Measurements from ENCODE around the gene SULF2. TPM values are rescaled to one million over a fixed set of nuclear protein-coding genes. Genes with fewer than 3 reads are reported as not detected.

Gene SULF2
- total and polyA plus RNA-seq, 2 of the 13 experiments (the other 11 are each of a cell fraction or from before 2014, with no cell fraction given) = 7.2 to 50.9 TPM

- TF ChIP-seq ZNF138 (CRISPR knock-in tag; IDR thresholded peaks at IDR 0.05; ENCODE audit: low read depth) (peak; percentile 68; the same call in 1 of the 2 replicates), ZNF484 (CRISPR knock-in tag; IDR thresholded peaks at IDR 0.05; ENCODE audit: borderline replicate concordance, low read depth) (no peak), ZNF430 (CRISPR knock-in tag; IDR thresholded peaks at IDR 0.05) (peak; percentile 88), FOXP1 (IDR thresholded peaks at IDR 0.05) (no peak), FOXP1 (CRISPR knock-in tag; IDR thresholded peaks at IDR 0.05) (peak; percentile 81; the same call in 1 of the 2 replicates), ZFP90 (CRISPR knock-in tag; IDR thresholded peaks at IDR 0.05; ENCODE audit: borderline replicate concordance) (no peak), ATF4 (CRISPR knock-in tag; IDR thresholded peaks at IDR 0.05) (0 out of 4 replicates have a peak, but pooled peaks of 1 of the 2 experiments have one; percentile 49), ZBTB7A (CRISPR knock-in tag; IDR thresholded peaks at IDR 0.05) (peak; percentile 74; the same call in 1 of the 2 replicates), RFXAP (CRISPR knock-in tag; IDR thresholded peaks at IDR 0.05; ENCODE audit: borderline replicate concordance) (peak; percentile 92; the same call in 1 of the 2 replicates), MIER2 (CRISPR knock-in tag; IDR thresholded peaks at IDR 0.05) (peak; percentile 78; the same call in 1 of the 2 replicates), ZBTB25 (CRISPR knock-in tag; IDR thresholded peaks at IDR 0.05) (peak; percentile 36; the same call in 1 of the 2 replicates), SNAPC5 (CRISPR knock-in tag; IDR thresholded peaks at IDR 0.05; ENCODE audit: borderline replicate concordance) (no peak), ZSCAN20 (CRISPR knock-in tag; IDR thresholded peaks at IDR 0.05; ENCODE audit: borderline replicate concordance) (no peak), ZNF263 (CRISPR knock-in tag; IDR thresholded peaks at IDR 0.05) (peak; percentile 74; the same call in 1 of the 2 replicates), ZBED4 (CRISPR knock-in tag; IDR thresholded peaks at IDR 0.05; ENCODE audit: borderline replicate concordance) (peak; percentile 86; the same call in 1 of the 2 replicates), ZNF570 (CRISPR knock-in tag; IDR thresholded peaks at IDR 0.05; ENCODE audit: borderline replicate concordance) (no peak), ZNF709 (CRISPR knock-in tag; IDR thresholded peaks at IDR 0.05) (no peak), FOXJ3 (CRISPR knock-in tag; IDR thresholded peaks at IDR 0.05; ENCODE audit: borderline replicate concordance) (0 out of 2 replicates have a peak, but pooled peaks have one; percentile 42), ZNF83 (CRISPR knock-in tag; IDR thresholded peaks at IDR 0.05; ENCODE audit: borderline replicate concordance) (no peak), ELK4 (CRISPR knock-in tag; IDR thresholded peaks at IDR 0.05; ENCODE audit: borderline replicate concordance) (no peak), ZNF180 (CRISPR knock-in tag; IDR thresholded peaks at IDR 0.05; ENCODE audit: borderline replicate concordance, low read depth) (no peak), MAX (IDR thresholded peaks at IDR 0.05) (peak; percentile 98)
These were observed 74.1 kb downstream of the SULF2 start (continued) for GRCh38 chr20:47711046-47711752.

Data from HepG2 (cell line).